Panc1 (cell line): Measurements from ENCODE around the gene ELMOD3.

Experiments
- POLR2AphosphoS5 ChIP-seq: IDR thresholded peaks from 2 replicates; pipeline ENCODE4 v1.6.1; 2012; ENCODE audit warnings: mild to moderate bottlenecking, low read depth, low read length, moderate library complexity
- SIN3A ChIP-seq: IDR thresholded peaks from 2 replicates; pipeline ENCODE4 v1.6.1; 2012; ENCODE audit warnings: low read depth, mild to moderate bottlenecking, low read length, moderate library complexity, borderline replicate concordance; ENCODE audit not compliant: insufficient read depth
- TF ChIP-seq, protein P1 (sequence below): fragments of 450-650 bp; IDR thresholded peaks from 2 replicates; pipeline ENCODE4 v1.5.1; 2017; ENCODE audit warnings: mild to moderate bottlenecking

DNA sequence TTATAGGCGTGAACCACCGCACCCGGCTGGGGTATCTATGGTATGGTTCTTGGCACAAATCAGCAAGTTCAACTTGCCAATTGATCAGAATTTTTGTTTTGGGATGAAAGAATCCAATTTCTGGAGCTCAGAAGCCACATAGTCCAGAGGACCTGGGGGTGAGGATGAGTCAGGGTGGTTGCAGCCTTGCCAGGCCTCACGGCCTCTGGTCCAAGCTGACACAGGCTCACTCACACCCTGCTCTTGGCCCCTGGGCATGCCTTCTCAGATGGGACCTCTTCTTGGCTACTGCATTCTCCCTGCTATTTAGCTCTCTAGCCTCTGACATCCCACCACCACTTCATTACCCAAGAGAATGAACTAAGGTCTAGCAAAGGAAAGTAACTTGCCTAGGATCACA is 39.3 kb downstream of the ELMOD3 start:
- TF ChIP-seq POLR2AphosphoS5 (no peak), SIN3A (no peak)
- TF ChIP-seq, protein P1, sequence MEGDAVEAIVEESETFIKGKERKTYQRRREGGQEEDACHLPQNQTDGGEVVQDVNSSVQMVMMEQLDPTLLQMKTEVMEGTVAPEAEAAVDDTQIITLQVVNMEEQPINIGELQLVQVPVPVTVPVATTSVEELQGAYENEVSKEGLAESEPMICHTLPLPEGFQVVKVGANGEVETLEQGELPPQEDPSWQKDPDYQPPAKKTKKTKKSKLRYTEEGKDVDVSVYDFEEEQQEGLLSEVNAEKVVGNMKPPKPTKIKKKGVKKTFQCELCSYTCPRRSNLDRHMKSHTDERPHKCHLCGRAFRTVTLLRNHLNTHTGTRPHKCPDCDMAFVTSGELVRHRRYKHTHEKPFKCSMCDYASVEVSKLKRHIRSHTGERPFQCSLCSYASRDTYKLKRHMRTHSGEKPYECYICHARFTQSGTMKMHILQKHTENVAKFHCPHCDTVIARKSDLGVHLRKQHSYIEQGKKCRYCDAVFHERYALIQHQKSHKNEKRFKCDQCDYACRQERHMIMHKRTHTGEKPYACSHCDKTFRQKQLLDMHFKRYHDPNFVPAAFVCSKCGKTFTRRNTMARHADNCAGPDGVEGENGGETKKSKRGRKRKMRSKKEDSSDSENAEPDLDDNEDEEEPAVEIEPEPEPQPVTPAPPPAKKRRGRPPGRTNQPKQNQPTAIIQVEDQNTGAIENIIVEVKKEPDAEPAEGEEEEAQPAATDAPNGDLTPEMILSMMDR, result no peak
